ENCODE results near the gene FXYD2. TPM values are rescaled to one million over a fixed set of nuclear protein-coding genes. Genes with fewer than 3 reads are reported as not detected.
A peak's percentile ranks its signal among the peaks of the same experiment; 100 is the strongest.

Gene FXYD2
- total RNA-seq, 1 donor, result not detected

DNA sequence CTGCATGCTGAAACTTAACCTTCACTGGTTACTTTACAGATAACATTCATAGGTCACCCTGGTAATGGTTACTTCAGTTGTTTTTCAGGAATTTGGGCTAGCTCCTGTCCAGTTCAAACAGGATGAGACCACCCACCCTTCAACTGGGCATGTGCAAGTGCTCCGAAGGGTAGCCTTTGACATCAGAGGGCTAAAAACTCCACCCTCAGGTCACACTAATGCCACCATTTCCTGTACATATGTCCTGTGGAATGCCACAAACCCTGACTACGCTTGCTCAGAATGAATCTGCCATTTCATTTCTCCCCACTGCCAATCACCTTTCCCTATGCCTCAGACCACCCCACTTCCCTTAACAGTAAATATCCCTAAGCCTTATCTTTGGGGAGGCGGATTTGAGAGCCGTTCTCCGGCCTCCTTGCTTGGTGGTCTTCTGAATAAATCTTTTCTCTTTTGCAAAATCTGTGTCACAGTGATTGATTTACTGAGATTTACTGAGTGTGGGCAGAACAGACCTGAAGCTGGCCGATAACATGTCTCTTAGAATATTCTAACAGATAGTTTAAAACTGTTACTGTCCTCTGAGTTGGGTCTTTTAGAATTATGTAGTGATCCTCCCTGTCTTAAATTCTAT, 25.4 kb upstream of the FXYD2 start:
- TF ChIP-seq, protein P1, sequence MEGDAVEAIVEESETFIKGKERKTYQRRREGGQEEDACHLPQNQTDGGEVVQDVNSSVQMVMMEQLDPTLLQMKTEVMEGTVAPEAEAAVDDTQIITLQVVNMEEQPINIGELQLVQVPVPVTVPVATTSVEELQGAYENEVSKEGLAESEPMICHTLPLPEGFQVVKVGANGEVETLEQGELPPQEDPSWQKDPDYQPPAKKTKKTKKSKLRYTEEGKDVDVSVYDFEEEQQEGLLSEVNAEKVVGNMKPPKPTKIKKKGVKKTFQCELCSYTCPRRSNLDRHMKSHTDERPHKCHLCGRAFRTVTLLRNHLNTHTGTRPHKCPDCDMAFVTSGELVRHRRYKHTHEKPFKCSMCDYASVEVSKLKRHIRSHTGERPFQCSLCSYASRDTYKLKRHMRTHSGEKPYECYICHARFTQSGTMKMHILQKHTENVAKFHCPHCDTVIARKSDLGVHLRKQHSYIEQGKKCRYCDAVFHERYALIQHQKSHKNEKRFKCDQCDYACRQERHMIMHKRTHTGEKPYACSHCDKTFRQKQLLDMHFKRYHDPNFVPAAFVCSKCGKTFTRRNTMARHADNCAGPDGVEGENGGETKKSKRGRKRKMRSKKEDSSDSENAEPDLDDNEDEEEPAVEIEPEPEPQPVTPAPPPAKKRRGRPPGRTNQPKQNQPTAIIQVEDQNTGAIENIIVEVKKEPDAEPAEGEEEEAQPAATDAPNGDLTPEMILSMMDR (IDR thresholded peaks at IDR 0.05; ENCODE audit: insufficient read depth, low read length), result no peak
- DNase-seq (ENCODE audit: low read depth), result no peak

DNA sequence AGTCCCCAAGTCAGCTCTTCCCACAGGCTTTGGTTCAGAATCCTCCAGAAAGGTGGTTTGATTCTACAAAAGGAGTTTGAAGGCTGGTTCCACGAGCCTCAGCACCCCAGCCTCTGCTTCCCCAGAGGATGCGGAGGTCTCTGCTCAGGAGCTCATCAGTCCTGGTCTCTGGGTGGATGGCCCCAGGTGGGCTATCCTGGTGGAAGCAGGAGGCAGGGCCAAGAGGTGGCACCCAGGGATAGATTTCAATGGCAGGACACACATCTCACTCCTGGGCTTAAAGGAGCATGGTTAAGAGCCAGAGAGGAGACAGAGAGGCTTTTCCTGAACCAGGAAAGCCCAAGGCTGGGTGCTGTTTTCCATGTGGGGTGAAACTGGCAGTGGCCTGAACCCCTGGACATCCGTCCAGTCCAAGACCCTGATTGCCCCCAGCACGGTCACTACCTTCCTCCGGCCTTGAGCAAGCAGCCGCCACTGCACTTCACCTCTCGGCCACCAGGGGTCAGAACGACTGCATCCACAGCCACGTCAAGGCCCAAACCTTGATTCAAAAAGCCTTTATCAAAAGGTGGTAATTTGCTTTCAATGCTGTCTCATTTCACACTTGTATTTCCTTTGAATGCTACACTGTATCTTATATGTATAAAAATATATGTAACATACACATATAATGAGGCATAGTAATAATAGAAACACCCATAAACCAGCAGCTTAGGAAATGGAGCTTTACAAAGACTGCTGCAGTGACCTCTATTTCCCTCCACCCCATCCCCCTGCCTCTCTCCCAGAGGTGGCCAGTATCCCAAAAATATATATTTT, 19.3 kb upstream of the FXYD2 start:
- TF ChIP-seq, protein P1 (IDR thresholded peaks at IDR 0.05; ENCODE audit: insufficient read depth, low read length), result peak; percentile 99
- peak; percentile 77 for DNase-seq (ENCODE audit: low read depth)
- no peak overlapping the region for H3K4me3 ChIP-seq (ENCODE audit: low read depth, low read length)

More for the DNA sequence above, 25.4 kb upstream of the FXYD2 start:
- H3K4me3 ChIP-seq (ENCODE audit: low read depth, low read length), result no peak overlapping the region

DNA sequence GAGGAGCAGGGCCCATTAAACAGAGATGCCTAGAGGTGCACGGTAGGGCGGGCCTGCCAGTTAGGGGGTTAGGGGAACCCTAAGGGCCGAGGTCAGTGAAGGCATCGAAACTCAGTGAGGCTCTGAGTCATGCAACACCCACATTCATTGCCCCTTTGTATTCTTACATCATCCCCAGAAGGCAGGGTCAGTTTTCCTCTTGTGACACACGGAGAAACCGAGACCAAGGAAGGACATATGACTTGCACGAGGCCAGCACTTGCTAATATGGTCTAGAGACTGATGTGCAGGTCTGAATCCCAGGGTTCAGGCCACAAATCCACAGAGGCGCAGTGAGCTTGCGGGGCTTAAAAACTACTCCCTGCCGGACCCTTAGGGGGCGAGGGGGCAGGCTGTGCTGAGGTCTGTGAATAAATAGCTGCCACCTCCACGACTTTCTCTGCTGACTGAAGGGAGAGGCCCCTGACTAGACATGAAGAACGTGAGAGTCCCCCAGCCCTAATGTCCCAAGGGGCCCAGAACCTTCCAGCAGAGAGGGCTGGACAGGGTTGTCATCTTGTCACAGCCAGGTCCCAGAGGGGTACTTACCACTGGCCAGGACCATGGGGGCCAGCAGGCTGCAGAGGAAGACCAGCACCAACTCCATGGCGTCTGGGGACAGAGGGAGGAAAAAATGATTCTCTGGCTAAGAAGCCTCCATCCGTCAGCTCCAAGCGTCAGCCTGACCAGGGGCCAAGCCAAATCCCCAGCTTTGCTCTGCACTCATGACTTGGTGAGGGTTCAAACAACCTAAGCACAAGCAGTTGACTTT, 17.8 kb upstream of the FXYD2 start:
- DNase-seq (ENCODE audit: low read depth), result no peak
- no peak overlapping the region for H3K4me3 ChIP-seq (ENCODE audit: low read depth, low read length)
- TF ChIP-seq, protein P1 (IDR thresholded peaks at IDR 0.05; ENCODE audit: insufficient read depth, low read length), result no peak

DNA sequence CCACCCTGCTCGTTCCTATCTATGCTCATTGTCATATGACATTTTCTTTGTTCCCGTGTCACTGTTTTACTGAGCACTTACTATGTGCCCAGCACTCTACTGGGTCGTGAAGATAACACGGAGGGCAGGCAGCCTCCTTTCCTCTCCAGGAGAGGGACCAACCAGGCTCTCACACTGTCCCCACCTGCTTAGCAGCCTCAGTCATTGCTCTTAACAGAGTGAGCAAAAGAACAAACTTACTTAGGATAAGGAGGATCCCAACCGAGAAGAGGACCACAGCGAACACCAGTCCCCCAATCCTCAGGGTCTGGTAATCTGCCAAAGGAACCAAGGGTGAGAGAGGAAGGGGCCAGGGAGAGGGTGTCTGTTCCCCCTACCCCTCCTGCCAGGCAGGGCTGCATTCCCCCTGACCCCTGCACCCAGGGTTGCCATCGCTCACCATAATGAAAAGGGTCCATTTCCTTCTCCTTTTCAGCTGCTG, 17.0 kb upstream of the FXYD2 start:
- no peak for DNase-seq (ENCODE audit: low read depth)
- TF ChIP-seq, protein P1 (IDR thresholded peaks at IDR 0.05; ENCODE audit: insufficient read depth, low read length), result no peak

DNA sequence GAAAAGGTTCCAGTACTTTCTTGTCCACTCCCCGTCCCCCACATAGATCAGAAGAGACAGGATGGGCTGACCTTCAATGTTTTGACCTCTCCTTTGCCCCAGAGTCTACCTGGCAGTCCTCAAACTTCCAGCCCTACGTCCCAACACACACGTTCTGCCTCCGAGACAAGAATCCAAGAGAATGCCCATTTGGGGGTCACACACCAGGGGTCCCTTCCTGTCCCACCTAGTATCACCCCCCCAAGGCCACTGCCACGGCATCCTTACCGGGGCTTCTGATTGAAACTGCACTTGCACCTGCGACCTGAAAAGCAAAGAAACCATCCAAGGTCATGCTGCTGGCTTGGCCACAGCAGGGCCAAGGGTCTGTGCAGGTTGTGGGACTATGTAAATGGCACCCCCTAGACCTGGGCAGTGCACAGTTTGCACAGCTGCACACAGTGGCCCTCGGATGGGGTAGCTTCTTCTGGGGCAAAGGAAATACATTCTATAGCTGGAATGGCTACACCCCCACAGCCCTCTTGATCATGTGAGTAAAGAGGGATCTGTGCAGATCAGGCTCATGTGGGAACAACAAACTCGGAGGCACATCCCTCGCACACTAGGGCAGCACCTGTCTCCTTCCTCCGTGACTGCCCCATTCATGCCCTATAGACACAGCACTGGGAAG, 16.5 kb upstream of the FXYD2 start:
- DNase-seq (ENCODE audit: low read depth), result no peak
- TF ChIP-seq, protein P1 (IDR thresholded peaks at IDR 0.05; ENCODE audit: insufficient read depth, low read length), result no peak
- H3K4me3 ChIP-seq (ENCODE audit: low read depth, low read length), result no peak overlapping the region

More for the DNA sequence above, 17.0 kb upstream of the FXYD2 start:
- H3K4me3 ChIP-seq (ENCODE audit: low read depth, low read length), result no peak overlapping the region

All from fibroblast of the aortic adventitia (primary cell).